Fibroblast of villous mesenchyme (primary cell): ENCODE data around the gene PURA. TPM values are rescaled to one million over a fixed set of nuclear protein-coding genes. Genes with fewer than 3 reads are reported as not detected.

Source experiments
- DNase-seq: peaks from one replicate; pipeline ENCODE4 v3.0.0-alpha.2; 2010; ENCODE audit warnings: low read depth
- H3K4me3 ChIP-seq: 2 replicates; pipeline ENCODE4 v1.5.1; 2011; ENCODE audit warnings: low read depth, mild to moderate bottlenecking, low read length
- total RNA-seq: library from RNA; depleted of rRNA; stranded (reverse); fragments of >200 nt; gene quantifications from 2 replicates; pipeline ENCODE4 v1.2.3, GENCODE V29; 2012
- TF ChIP-seq, protein P1 (sequence below): IDR thresholded peaks from 2 replicates; pipeline ENCODE4 v1.5.1; 2012; ENCODE audit warnings: low read depth, mild to moderate bottlenecking, low read length; ENCODE audit not compliant: insufficient read depth

The PURA gene
- total RNA-seq, 1 donor: 26.3 TPM

- no peak for DNase-seq
- H3K4me3 ChIP-seq: no peak overlapping the region
- TF ChIP-seq, protein P1, sequence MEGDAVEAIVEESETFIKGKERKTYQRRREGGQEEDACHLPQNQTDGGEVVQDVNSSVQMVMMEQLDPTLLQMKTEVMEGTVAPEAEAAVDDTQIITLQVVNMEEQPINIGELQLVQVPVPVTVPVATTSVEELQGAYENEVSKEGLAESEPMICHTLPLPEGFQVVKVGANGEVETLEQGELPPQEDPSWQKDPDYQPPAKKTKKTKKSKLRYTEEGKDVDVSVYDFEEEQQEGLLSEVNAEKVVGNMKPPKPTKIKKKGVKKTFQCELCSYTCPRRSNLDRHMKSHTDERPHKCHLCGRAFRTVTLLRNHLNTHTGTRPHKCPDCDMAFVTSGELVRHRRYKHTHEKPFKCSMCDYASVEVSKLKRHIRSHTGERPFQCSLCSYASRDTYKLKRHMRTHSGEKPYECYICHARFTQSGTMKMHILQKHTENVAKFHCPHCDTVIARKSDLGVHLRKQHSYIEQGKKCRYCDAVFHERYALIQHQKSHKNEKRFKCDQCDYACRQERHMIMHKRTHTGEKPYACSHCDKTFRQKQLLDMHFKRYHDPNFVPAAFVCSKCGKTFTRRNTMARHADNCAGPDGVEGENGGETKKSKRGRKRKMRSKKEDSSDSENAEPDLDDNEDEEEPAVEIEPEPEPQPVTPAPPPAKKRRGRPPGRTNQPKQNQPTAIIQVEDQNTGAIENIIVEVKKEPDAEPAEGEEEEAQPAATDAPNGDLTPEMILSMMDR: no peak
Measured at GRCh38 chr5:140083650-140084049, 30.3 kb upstream of the PURA start.

GRCh38 chr5:140084541-140084940 lies 29.4 kb upstream of the PURA start:
- no peak for DNase-seq
- H3K4me3 ChIP-seq: no peak overlapping the region
- TF ChIP-seq, protein P1: no peak

GRCh38 chr5:140090251-140090650 lies 23.7 kb upstream of the PURA start:
- TF ChIP-seq, protein P1: no peak
- no peak overlapping the region for H3K4me3 ChIP-seq
- DNase-seq: no peak

DNA sequence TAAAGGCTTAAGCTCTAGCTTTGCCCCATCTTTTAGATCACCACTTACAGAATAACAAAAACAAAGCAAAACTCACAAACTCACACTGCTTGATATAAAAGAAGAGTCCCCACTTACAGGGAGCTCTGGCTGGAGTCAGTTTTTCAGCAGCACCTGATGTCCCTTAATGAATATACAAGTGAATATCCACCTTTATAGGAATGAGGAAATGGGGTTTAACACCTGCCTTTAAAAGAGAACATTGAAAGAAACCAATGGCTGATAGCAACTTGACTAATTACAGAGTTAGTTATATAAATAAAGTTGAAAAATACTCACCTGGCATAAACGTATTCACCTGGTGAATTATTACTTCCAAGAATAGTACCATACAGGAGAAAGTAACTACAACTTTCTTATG lies 20.7 kb upstream of the PURA start:
- DNase-seq: no peak
- TF ChIP-seq, protein P1: no peak
- no peak overlapping the region for H3K4me3 ChIP-seq

DNA sequence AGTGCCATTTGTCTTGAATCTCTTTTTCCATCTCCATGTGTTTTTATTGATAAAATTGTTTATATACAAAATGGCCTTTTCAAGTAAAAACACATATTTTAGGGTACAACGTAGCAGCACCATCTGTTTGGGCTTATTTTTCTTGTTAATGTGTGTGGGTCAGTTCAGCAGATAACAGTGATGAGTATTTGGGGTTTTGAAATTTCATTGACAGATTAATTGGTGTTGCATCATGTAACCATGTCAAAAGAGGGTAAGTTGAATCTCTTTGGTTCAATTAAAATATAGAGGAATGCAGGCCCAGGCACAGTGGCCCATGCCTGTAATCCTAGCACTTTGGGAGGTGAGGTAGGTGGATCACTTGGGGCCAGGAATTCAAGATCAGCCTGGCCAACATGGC lies 20.0 kb upstream of the PURA start:
- TF ChIP-seq, protein P1: no peak
- DNase-seq: peak; percentile 42
- H3K4me3 ChIP-seq: no peak overlapping the region

GRCh38 chr5:140094889-140095288 lies 19.0 kb upstream of the PURA start:
- no peak for DNase-seq
- H3K4me3 ChIP-seq: no peak overlapping the region
- TF ChIP-seq, protein P1: no peak

GRCh38 chr5:140101179-140101578 lies 12.7 kb upstream of the PURA start:
- no peak for DNase-seq
- TF ChIP-seq, protein P1: no peak

More at GRCh38 chr5:140101179-140101578, 12.7 kb upstream of the PURA start:
- no peak overlapping the region for H3K4me3 ChIP-seq
